ENCODE measurements around the gene CPSF4. TPM values are rescaled to one million over a fixed set of nuclear protein-coding genes. Genes with fewer than 3 reads are reported as not detected.
A peak's percentile ranks its signal among the peaks of the same experiment; 100 is the strongest.

Gene CPSF4
- total RNA-seq, 1 donor, result 23.3 TPM

DNA sequence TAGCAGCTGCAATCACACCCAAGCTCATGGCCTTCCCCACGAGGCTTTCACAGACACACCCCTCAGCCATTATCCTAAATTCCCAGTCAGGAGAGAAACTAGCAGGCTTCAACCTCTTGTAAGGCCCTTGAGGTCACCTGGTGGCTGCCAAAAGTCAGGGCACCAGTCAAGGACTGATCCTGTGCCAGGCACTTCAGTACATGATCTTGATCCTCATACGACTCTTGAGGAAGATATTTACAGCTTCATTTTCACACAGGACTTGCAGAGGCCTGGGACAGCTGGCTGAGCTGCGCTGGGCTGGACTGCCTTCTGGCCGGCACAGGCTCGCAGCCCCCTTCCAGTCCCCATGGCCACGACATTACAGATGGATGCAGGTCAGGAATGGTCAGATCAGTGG lies 39.1 kb upstream of the CPSF4 start:
- DNase-seq (ENCODE audit: low read depth), result no peak
- TF ChIP-seq, protein P1, sequence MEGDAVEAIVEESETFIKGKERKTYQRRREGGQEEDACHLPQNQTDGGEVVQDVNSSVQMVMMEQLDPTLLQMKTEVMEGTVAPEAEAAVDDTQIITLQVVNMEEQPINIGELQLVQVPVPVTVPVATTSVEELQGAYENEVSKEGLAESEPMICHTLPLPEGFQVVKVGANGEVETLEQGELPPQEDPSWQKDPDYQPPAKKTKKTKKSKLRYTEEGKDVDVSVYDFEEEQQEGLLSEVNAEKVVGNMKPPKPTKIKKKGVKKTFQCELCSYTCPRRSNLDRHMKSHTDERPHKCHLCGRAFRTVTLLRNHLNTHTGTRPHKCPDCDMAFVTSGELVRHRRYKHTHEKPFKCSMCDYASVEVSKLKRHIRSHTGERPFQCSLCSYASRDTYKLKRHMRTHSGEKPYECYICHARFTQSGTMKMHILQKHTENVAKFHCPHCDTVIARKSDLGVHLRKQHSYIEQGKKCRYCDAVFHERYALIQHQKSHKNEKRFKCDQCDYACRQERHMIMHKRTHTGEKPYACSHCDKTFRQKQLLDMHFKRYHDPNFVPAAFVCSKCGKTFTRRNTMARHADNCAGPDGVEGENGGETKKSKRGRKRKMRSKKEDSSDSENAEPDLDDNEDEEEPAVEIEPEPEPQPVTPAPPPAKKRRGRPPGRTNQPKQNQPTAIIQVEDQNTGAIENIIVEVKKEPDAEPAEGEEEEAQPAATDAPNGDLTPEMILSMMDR (IDR thresholded peaks at IDR 0.05; ENCODE audit: insufficient read depth, low read length), result no peak

DNA sequence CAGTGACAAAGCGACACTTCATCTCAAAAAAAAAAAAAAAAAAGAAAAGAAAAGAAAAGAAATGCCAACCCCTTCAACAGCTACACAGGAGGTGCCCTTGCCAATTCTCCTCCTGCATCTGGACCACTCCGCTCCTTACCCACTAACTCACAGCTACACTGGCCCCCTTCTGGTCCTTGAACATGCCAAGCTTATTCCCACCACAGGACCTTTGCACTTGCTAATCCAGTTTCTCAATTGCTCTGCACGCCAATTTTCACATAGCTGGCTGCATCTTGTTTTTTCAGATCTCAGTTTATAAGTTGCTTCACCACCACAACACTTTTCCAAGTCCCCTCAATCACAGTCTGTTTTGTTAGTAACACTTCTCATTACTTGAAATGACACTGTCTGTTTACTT lies 35.9 kb upstream of the CPSF4 start:
- DNase-seq (ENCODE audit: low read depth), result no peak
- TF ChIP-seq, protein P1 (IDR thresholded peaks at IDR 0.05; ENCODE audit: insufficient read depth, low read length), result no peak
- no peak overlapping the region for H3K4me3 ChIP-seq (ENCODE audit: low read depth, low read length)

More for the DNA sequence above, 39.1 kb upstream of the CPSF4 start:
- no peak overlapping the region for H3K4me3 ChIP-seq (ENCODE audit: low read depth, low read length)

DNA sequence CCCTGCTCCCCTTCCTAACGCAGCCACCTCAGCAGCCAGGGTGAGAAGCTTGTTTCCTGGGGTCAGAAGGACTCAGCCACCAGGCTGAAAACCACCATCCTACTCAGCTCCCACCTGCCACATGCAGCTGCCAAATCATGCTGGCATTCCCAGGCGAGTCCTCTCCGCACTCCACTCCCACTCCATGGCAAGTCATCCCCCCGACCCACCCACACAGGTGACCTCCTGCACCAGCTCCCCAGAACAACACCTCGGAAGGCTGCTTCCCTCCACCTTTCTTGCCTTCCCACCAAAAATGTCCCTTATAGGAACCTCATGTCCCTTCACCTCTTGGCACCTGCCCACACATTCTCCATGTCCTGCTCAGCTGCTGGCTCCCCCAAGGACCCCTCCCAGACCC lies 35.0 kb upstream of the CPSF4 start:
- H3K4me3 ChIP-seq (ENCODE audit: low read depth, low read length), result no peak overlapping the region
- TF ChIP-seq, protein P1 (IDR thresholded peaks at IDR 0.05; ENCODE audit: insufficient read depth, low read length), result no peak
- DNase-seq (ENCODE audit: low read depth), result no peak

DNA sequence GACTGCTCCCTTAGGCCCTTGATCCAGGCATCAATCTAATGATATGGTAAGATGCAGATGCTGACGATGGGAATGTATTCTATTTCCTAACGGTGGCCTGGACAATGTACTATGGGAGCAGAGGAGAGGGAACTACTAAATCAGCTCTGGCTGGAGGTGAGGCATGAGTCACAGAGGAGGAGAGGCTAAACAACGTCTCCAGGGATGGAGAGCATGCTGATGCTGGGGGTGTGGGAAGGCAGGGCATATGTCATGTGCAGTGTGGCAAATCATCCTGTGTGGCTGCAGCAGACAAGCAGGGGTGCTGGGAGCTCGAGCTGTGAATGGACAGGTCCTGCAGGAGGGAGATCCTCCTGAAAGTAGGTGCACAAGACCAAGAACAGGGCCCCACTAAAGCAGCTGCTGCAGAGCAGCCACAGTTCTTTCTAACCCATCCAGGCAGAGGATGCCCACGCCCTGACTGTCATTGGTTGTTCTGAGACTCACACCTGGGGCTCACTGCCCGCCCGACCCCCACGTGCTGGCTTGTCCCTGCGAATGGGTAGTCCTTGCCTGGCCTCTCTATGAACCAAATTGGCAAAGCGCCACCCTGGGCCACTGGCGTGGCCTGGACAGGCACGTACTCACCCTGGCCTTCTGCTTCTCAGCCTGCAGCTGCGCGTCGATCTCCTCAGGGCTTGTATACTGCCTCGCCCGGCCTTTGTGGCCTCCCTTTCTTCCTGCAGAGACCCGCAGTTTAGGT lies 34.3 kb upstream of the CPSF4 start:
- no peak overlapping the region for H3K4me3 ChIP-seq (ENCODE audit: low read depth, low read length)
- peak; percentile 57 for DNase-seq (ENCODE audit: low read depth)
- TF ChIP-seq, protein P1 (IDR thresholded peaks at IDR 0.05; ENCODE audit: insufficient read depth, low read length), result no peak

DNA sequence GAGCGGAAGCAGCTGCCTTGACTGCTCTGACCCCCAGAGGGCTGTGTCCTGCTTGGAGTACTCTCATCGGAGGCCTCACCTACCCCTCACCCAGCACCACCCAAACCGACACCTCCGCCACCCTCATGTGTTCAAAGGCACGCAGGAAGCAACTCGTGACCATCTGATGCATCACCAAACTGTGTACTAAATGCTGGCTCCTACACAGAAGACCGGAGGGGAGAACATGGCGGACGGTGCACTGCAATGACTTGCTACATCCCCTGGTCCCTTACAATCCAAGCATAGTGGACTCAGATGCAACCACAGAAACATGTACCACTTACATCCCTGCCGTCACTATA lies 33.8 kb upstream of the CPSF4 start:
- TF ChIP-seq, protein P1 (IDR thresholded peaks at IDR 0.05; ENCODE audit: insufficient read depth, low read length), result no peak
- no peak for DNase-seq (ENCODE audit: low read depth)
- H3K4me3 ChIP-seq (ENCODE audit: low read depth, low read length), result no peak overlapping the region

DNA sequence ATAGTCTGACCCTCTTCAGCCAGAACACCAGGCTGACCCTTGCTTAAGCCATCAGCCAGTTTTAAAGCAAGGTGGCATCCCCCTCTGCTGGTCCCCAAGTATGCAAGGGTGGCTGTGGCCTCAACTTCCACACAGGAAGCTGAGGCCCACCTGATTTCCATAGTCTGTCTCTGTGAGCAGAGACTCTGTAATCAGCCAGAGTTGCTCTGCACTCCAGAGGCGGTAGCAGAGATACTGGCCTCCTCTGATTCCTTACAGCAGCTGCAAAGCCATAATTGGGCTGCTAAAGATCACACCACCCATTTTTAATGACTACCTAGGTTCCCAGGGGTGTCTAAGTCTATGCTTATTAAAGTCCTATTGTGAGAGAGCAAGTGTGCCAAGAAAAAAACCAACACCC lies 32.2 kb upstream of the CPSF4 start:
- TF ChIP-seq, protein P1 (IDR thresholded peaks at IDR 0.05; ENCODE audit: insufficient read depth, low read length), result no peak
- DNase-seq (ENCODE audit: low read depth), result no peak
- H3K4me3 ChIP-seq (ENCODE audit: low read depth, low read length), result peak overlapping the region; percentile 18
